Bronchial epithelial cell (primary cell): ENCODE measurements around the gene CTNNA2. TPM values are rescaled to one million over a fixed set of nuclear protein-coding genes. Genes with fewer than 3 reads are reported as not detected.

Source experiments
- DNase-seq: peaks from one replicate; pipeline ENCODE4 v3.0.0-alpha.2; 2010; ENCODE audit warnings: low read depth
- FAIRE-seq: peaks from 2 replicates; lab custom pipeline; 2011; peaks lifted over from hg19 to GRCh38; lab: Jason Lieb, UNC
- H3K27me3 ChIP-seq: 2 replicates; pipeline ENCODE4 v1.5.1; 2011; ENCODE audit warnings: low read length; ENCODE audit not compliant: control insufficient read depth, insufficient read depth
- H3K36me3 ChIP-seq: 2 replicates; pipeline ENCODE4 v1.5.1; 2011; ENCODE audit warnings: low read length; ENCODE audit not compliant: control insufficient read depth, insufficient read depth
- H3K4me3 ChIP-seq: 2 replicates; pipeline ENCODE4 v1.5.1; 2011; ENCODE audit warnings: mild to moderate bottlenecking, low read depth, low read length, control low read depth
- CTCF ChIP-seq: IDR thresholded peaks from 2 replicates; pipeline ENCODE4 v1.5.1; 2011; ENCODE audit warnings: mild to moderate bottlenecking, moderate library complexity, low read length, control low read depth, inconsistent platforms; ENCODE audit not compliant: insufficient read depth, severe bottlenecking
- total RNA-seq: library from RNA; depleted of rRNA; stranded (reverse); fragments of >200 nt; gene quantifications from 2 replicates; pipeline ENCODE4 v1.2.1, GENCODE V29; 2014

Gene CTNNA2
- total RNA-seq, 1 donor from 2014 or later = not detected

- no peak overlapping the region for H3K4me3 ChIP-seq
- no peak for DNase-seq
- H3K36me3 ChIP-seq = no peaks in the 10 kb centered on the region
- FAIRE-seq = no peak
- TF ChIP-seq CTCF = no peak
- no peaks in the 10 kb centered on the region for H3K27me3 ChIP-seq
Measured at GRCh38 chr2:80340022-80340421, 827.2 kb downstream of the CTNNA2 start.

GRCh38 chr2:80348078-80348477 lies 835.2 kb downstream of the CTNNA2 start:
- Histone ChIP-seq H3K27me3 (no peaks in the 10 kb centered on the region), H3K4me3 (no peak overlapping the region), H3K36me3 (no peaks in the 10 kb centered on the region)
- no peak for FAIRE-seq
- DNase-seq = no peak
- no peak for TF ChIP-seq CTCF

GRCh38 chr2:80348953-80349352 lies 836.1 kb downstream of the CTNNA2 start:
- H3K4me3 ChIP-seq = no peak overlapping the region
- no peaks in the 10 kb centered on the region for H3K27me3 ChIP-seq
- no peak for TF ChIP-seq CTCF
- H3K36me3 ChIP-seq = no peaks in the 10 kb centered on the region
- FAIRE-seq (no peak), DNase-seq (no peak)

GRCh38 chr2:80351231-80351630 lies 838.4 kb downstream of the CTNNA2 start:
- no peaks in the 10 kb centered on the region for H3K27me3 ChIP-seq
- DNase-seq (no peak), FAIRE-seq (no peak)
- TF ChIP-seq CTCF = no peak
- H3K4me3 ChIP-seq = no peak overlapping the region
- no peaks in the 10 kb centered on the region for H3K36me3 ChIP-seq

- no peak overlapping the region for H3K4me3 ChIP-seq
- FAIRE-seq (no peak), DNase-seq (no peak)
- no peaks in the 10 kb centered on the region for H3K36me3 ChIP-seq
- no peaks in the 10 kb centered on the region for H3K27me3 ChIP-seq
- no peak for TF ChIP-seq CTCF
Measured at GRCh38 chr2:80354858-80355257, 842.0 kb downstream of the CTNNA2 start.

GRCh38 chr2:80361904-80362303 lies 849.1 kb downstream of the CTNNA2 start:
- DNase-seq = no peak
- H3K4me3 ChIP-seq = no peak overlapping the region
- FAIRE-seq = no peak
- TF ChIP-seq CTCF = no peak
- H3K27me3 ChIP-seq = no peaks in the 10 kb centered on the region
- H3K36me3 ChIP-seq = no peaks in the 10 kb centered on the region
